22Rv1 (cell line): Measurements from ENCODE around the gene ABHD10.

Experiments used
- ZFX ChIP-seq: fragments of 450-650 bp; IDR thresholded peaks from 2 replicates; pipeline ENCODE4 v1.6.1; 2017; ENCODE audit warnings: antibody characterized with exemption, borderline replicate concordance
- TF ChIP-seq, protein P1 (sequence below): fragments of 450-650 bp; IDR thresholded peaks from 2 replicates; pipeline ENCODE4 v1.5.1; 2017; ENCODE audit warnings: mild to moderate bottlenecking

DNA sequence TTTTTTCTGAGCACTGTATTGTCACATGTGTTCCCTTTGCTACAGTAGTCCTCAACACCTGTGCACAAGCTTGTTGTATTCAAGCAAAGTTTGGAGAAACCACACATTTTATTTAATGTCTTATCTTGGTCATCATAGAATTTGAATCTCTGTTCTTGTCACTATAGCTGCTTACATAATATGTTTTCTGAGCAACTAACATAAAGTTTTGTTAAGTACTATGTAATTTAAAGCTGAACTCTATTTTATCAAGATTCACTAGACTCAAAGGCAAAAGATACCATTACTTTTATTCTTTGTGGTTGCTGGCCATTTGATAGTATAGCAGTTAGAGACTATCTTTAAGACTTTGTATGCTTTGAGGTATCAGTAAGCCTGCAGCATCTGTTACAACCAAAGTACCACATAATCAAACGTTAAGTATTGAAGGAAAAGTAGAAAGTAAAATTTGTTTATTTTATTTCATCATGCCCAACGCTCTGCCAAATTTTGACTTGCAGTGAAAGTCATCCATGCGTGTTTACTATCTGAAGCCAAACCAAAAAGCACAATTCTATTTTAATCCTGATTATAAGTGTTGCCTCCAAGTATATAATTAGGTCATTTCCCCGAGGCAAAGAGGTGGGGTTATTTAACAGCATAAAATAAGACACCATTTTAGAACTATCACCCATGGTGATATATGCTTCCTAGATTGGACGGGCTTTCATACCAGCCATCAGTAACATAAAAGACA is 10.3 kb upstream of the ABHD10 start:
- TF ChIP-seq, protein P1, sequence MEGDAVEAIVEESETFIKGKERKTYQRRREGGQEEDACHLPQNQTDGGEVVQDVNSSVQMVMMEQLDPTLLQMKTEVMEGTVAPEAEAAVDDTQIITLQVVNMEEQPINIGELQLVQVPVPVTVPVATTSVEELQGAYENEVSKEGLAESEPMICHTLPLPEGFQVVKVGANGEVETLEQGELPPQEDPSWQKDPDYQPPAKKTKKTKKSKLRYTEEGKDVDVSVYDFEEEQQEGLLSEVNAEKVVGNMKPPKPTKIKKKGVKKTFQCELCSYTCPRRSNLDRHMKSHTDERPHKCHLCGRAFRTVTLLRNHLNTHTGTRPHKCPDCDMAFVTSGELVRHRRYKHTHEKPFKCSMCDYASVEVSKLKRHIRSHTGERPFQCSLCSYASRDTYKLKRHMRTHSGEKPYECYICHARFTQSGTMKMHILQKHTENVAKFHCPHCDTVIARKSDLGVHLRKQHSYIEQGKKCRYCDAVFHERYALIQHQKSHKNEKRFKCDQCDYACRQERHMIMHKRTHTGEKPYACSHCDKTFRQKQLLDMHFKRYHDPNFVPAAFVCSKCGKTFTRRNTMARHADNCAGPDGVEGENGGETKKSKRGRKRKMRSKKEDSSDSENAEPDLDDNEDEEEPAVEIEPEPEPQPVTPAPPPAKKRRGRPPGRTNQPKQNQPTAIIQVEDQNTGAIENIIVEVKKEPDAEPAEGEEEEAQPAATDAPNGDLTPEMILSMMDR: no peak
- no peak for TF ChIP-seq ZFX
